M059J (cell line): ENCODE data around the gene PRSS16. TPM values are rescaled to one million over a fixed set of nuclear protein-coding genes. Genes with fewer than 3 reads are reported as not detected.
A peak's percentile ranks its signal among the peaks of the same experiment; 100 is the strongest.
"Not testable (repeated sequence)": the region's sequence is repeated elsewhere in the genome, so short reads cannot be mapped to it uniquely, and the experiment has no call there.

Source experiments
- DNase-seq: peaks from one replicate; pipeline ENCODE4 v3.0.0-alpha.2; 2012; ENCODE audit warnings: low read depth
- total RNA-seq: library from RNA; depleted of rRNA; stranded (reverse); fragments of >200 nt; shearing (Covaris generic); gene quantifications from 2 replicates; pipeline ENCODE4 v1.2.3, GENCODE V29; 2014; rRNA removed

PRSS16 gene
- 2.9 and 5.4 TPM in 2 replicates for total RNA-seq

- DNase-seq = no peak
Observed at GRCh38 chr6:27247133-27247836, at the start of gene PRSS16. TSS of gene PRSS16 (plus strand) at chr6:27247701. CDS start at chr6:27247738, 37 bp downstream.

GRCh38 chr6:27205375-27206278 is 41.9 kb upstream of the PRSS16 start:
- peak; percentile 22 for DNase-seq

- DNase-seq = no peak
Observed at GRCh38 chr6:27206806-27207205, 40.7 kb upstream of the PRSS16 start.

- DNase-seq = no peak
Observed at GRCh38 chr6:27208042-27208441, 39.5 kb upstream of the PRSS16 start.

- DNase-seq = no peak
Observed at GRCh38 chr6:27209196-27209595, 38.3 kb upstream of the PRSS16 start.

GRCh38 chr6:27209659-27210269 is 37.7 kb upstream of the PRSS16 start:
- no peak for DNase-seq

GRCh38 chr6:27213091-27213517 is 34.4 kb upstream of the PRSS16 start:
- DNase-seq = not testable (repeated sequence)

GRCh38 chr6:27213544-27214125 is 33.9 kb upstream of the PRSS16 start:
- no peak for DNase-seq

GRCh38 chr6:27214126-27214601 is 33.3 kb upstream of the PRSS16 start:
- no peak for DNase-seq

GRCh38 chr6:27216874-27217273 is 30.6 kb upstream of the PRSS16 start:
- DNase-seq = no peak

GRCh38 chr6:27222971-27223370 is 24.5 kb upstream of the PRSS16 start:
- not testable (repeated sequence) for DNase-seq

GRCh38 chr6:27224729-27225128 is 22.8 kb upstream of the PRSS16 start:
- DNase-seq = no peak

GRCh38 chr6:27228963-27229477 is 18.5 kb upstream of the PRSS16 start:
- no peak for DNase-seq

GRCh38 chr6:27230758-27231111 is 16.8 kb upstream of the PRSS16 start:
- no peak for DNase-seq

GRCh38 chr6:27234576-27234975 is 12.9 kb upstream of the PRSS16 start:
- no peak for DNase-seq

- peak; percentile 80 for DNase-seq
Observed at GRCh38 chr6:27237089-27237803, 10.3 kb upstream of the PRSS16 start.

- DNase-seq = peak; percentile 69
Observed at GRCh38 chr6:27238010-27238983, 9.2 kb upstream of the PRSS16 start.

- no peak for DNase-seq
Observed at GRCh38 chr6:27239258-27239657, 8.2 kb upstream of the PRSS16 start.

- DNase-seq = no peak
Observed at GRCh38 chr6:27241443-27241842, 6.1 kb upstream of the PRSS16 start.
